Measurements from ENCODE around the gene TMEM267. TPM values are rescaled to one million over a fixed set of nuclear protein-coding genes. Genes with fewer than 3 reads are reported as not detected.
"Not testable (repeated sequence)": the region's sequence is repeated elsewhere in the genome, so short reads cannot be mapped to it uniquely, and the experiment has no call there.

The TMEM267 gene
- polyA plus RNA-seq, 3 donors, result 3.6 to 5.1 (median 5.1) TPM

- H3K27ac ChIP-seq (ENCODE audit: low read depth, low read length), result no peak overlapping the region
- WGBS, 3 donors, result 82 to 95% (median 92%) methylated on average over 6 of the region's 6 CpGs
Measured at GRCh38 chr5:43469671-43470391, 13.8 kb downstream of the TMEM267 start.

GRCh38 chr5:43467100-43467499, 16.6 kb downstream of the TMEM267 start:
- no peak overlapping the region for H3K27ac ChIP-seq (ENCODE audit: low read depth, low read length)

- H3K27ac ChIP-seq (ENCODE audit: low read depth, low read length), result not testable (repeated sequence)
- 94 to 99% (median 98%) methylated on average over 2 to 3 of the region's 3 CpGs for WGBS, 3 donors
Measured at GRCh38 chr5:43465455-43465854, 18.2 kb downstream of the TMEM267 start.

- WGBS, 3 donors, result 91 to 100% (median 96%) methylated on average over 1 of the region's 1 CpG
- H3K27ac ChIP-seq (ENCODE audit: low read depth, low read length), result no peak overlapping the region
Measured at GRCh38 chr5:43461066-43461465, 22.6 kb downstream of the TMEM267 start.

GRCh38 chr5:43456556-43456955, 27.1 kb downstream of the TMEM267 start:
- no peak overlapping the region for H3K27ac ChIP-seq (ENCODE audit: low read depth, low read length)
- 96 to 99% (median 96%) methylated on average over 3 of the region's 3 CpGs for WGBS, 3 donors

GRCh38 chr5:43441575-43441974, 42.1 kb downstream of the TMEM267 start:
- H3K27ac ChIP-seq (ENCODE audit: low read depth, low read length), result not testable (repeated sequence)

- WGBS, 3 donors, result 95 to 98% (median 96%) methylated on average over 3 of the region's 3 CpGs
Measured at GRCh38 chr5:43437062-43437660, 46.5 kb downstream of the TMEM267 start.

GRCh38 chr5:43433382-43433781, 50.3 kb downstream of the TMEM267 start:
- H3K27ac ChIP-seq (ENCODE audit: low read depth, low read length), result no peak overlapping the region
- WGBS, 3 donors, result 51 to 79% (median 76%) methylated on average over 4 of the region's 4 CpGs

More at GRCh38 chr5:43437062-43437660, 46.5 kb downstream of the TMEM267 start:
- no peak overlapping the region for H3K27ac ChIP-seq (ENCODE audit: low read depth, low read length)

- H3K27ac ChIP-seq (ENCODE audit: low read depth, low read length), result no peak overlapping the region
- WGBS, 3 donors, result 33 to 67% (median 67%) methylated on average over 3 of the region's 3 CpGs
Measured at GRCh38 chr5:43432486-43433375, 50.9 kb downstream of the TMEM267 start.

- WGBS, 3 donors, result 77 to 92% (median 90%) methylated on average over 2 of the region's 2 CpGs
- H3K27ac ChIP-seq (ENCODE audit: low read depth, low read length), result no peak overlapping the region
Measured at GRCh38 chr5:43429706-43430105, 54.0 kb downstream of the TMEM267 start.

GRCh38 chr5:43429016-43429415, 54.6 kb downstream of the TMEM267 start:
- H3K27ac ChIP-seq (ENCODE audit: low read depth, low read length), result no peak overlapping the region
- 82 to 92% (median 89%) methylated on average over 7 of the region's 7 CpGs for WGBS, 3 donors

GRCh38 chr5:43427306-43427705, 56.4 kb downstream of the TMEM267 start:
- H3K27ac ChIP-seq (ENCODE audit: low read depth, low read length), result no peak overlapping the region
- 71 to 82% (median 82%) methylated on average over 4 of the region's 4 CpGs for WGBS, 3 donors

- H3K27ac ChIP-seq (ENCODE audit: low read depth, low read length), result no peak overlapping the region
- 63 to 84% (median 66%) methylated on average over 2 of the region's 2 CpGs for WGBS, 3 donors
Measured at GRCh38 chr5:43425983-43426382, 57.7 kb downstream of the TMEM267 start.

GRCh38 chr5:43423086-43423485, 60.6 kb downstream of the TMEM267 start:
- 84 to 89% (median 85%) methylated on average over 6 of the region's 6 CpGs for WGBS, 3 donors
- not testable (repeated sequence) for H3K27ac ChIP-seq (ENCODE audit: low read depth, low read length)

GRCh38 chr5:43422143-43422542, 61.5 kb downstream of the TMEM267 start:
- 18 to 54% (median 31%) methylated on average over 2 of the region's 2 CpGs for WGBS, 3 donors
- no peak overlapping the region for H3K27ac ChIP-seq (ENCODE audit: low read depth, low read length)

GRCh38 chr5:43421450-43422133, 62.1 kb downstream of the TMEM267 start:
- H3K27ac ChIP-seq (ENCODE audit: low read depth, low read length), result no peak overlapping the region

GRCh38 chr5:43420241-43420640, 63.4 kb downstream of the TMEM267 start:
- 69 to 77% (median 72%) methylated on average over 4 of the region's 4 CpGs for WGBS, 3 donors
- no peak overlapping the region for H3K27ac ChIP-seq (ENCODE audit: low read depth, low read length)

More at GRCh38 chr5:43421450-43422133, 62.1 kb downstream of the TMEM267 start:
- WGBS, 3 donors, result 84 to 85% (median 84%) methylated on average over 7 of the region's 7 CpGs

- no peak overlapping the region for H3K27ac ChIP-seq (ENCODE audit: low read depth, low read length)
- 89 to 96% (median 90%) methylated on average over 2 of the region's 2 CpGs for WGBS, 3 donors
Measured at GRCh38 chr5:43418561-43418960, 65.1 kb downstream of the TMEM267 start.
